Pancreas (tissue), 10 donors: ENCODE data around the gene BTBD8. TPM values are rescaled to one million over a fixed set of nuclear protein-coding genes. Genes with fewer than 3 reads are reported as not detected.
"Not testable (repeated sequence)": the region's sequence is repeated elsewhere in the genome, so short reads cannot be mapped to it uniquely, and the experiment has no call there.

Experiments
- ATAC-seq, 4 donors: fragments of 200-7000 bp; cut with Tn5 transposase; one replicate each; pipeline versions ENCODE4 v1.8.0 to v1.9.1; 2020; ENCODE audit warnings: mild to moderate bottlenecking in 4 of 4, moderate library complexity in 4 of 4
- DNase-seq, 6 donors: peaks; one replicate each; pipeline ENCODE4 v3.0.0-alpha.2; 2020
- FAIRE-seq: peaks from 2 replicates; lab custom pipeline; 2012; peaks lifted over from hg19 to GRCh38; lab: Jason Lieb, UNC
- H3K27ac ChIP-seq, 4 donors: fragments of 200-600 bp; sonication (generic); 1 replicate in 3 of 4; 2 replicates in 1 of 4; pipeline versions ENCODE4 v1.5.0 to v1.8.0; 2020
- H3K27me3 ChIP-seq, 4 donors: fragments of 200-600 bp; one replicate each; pipeline ENCODE4 v1.8.0; 2021
- H3K36me3 ChIP-seq, 3 donors: fragments of 200-600 bp; sonication (generic) in 1 of 3; one replicate each; pipeline versions ENCODE4 v1.5.0 to v1.8.0; 2020 to 2021
- H3K4me1 ChIP-seq, 3 donors: fragments of 200-600 bp; one replicate each; pipeline ENCODE4 v1.8.0; 2021
- H3K4me3 ChIP-seq, 4 donors: fragments of 200-600 bp; sonication (generic) in 2 of 4; one replicate each; pipeline versions ENCODE4 v1.5.0 to v1.8.0; 2020 to 2021
- H3K9me3 ChIP-seq, 4 donors: fragments of 200-600 bp; one replicate each; pipeline ENCODE4 v1.8.0; 2021
- CTCF ChIP-seq, 4 donors: fragments of 200-600 bp; sonication (generic) in 3 of 4; IDR thresholded peaks; one replicate each; pipeline versions ENCODE4 v1.5.0 to v1.8.0; 2021; ENCODE audit warnings: antibody characterized with exemption in 4 of 4
- WGBS, 2 donors: extraction: QIAGEN DNeasy Blood & Tissue Kit; methylation state at CpG; one replicate each; pipeline ENCODE4 v1.1.7; 2013; 5-methylcytosine and 5-hydroxymethylcytosine counted together
- intact Hi-C, 3 donors: fragments of 100-400 bp; cut with DNase I; formaldehyde crosslinking; loops; one replicate each; pipeline versions ENCODE4 v1.11.1 to v1.14.2; 2022
- polyA plus RNA-seq, 2 donors: library from polyadenylated mRNA; stranded (reverse); fragments of 200-250 nt; gene quantifications; one replicate each; pipeline ENCODE4 v1.2.3, GENCODE V29; 2013
- total RNA-seq, 6 donors: library from RNA; stranded (reverse); fragmentation: NEBNext Ultra II Directional in 4 of 6; extraction: Animal tissue kit (Norgen Biotek cat#: 25700) in 4 of 6; gene quantifications; one replicate each; pipeline versions ENCODE4 v1.2.1 to v1.2.4, GENCODE V29; 2021 to 2023
- donor health status: healthy with polysubstance abuse.
- donor health status: DM: no; HTN: no; CAD: no; lungs with moderate emphysema.
- donor health status: DM: no; HTN: no; CAD: no.
- donor health status: control.
- donor health status: control.
- donor health status: Bipolar disorder and iron deficiency.
- donor health status: DM: yes; HTN: yes; CAD: no.
- donor health status: DM: no; HTN: no; CAD: no.
- donor health status: DM: no; HTN: no; CAD: no.
- donor health status: DM: yes; HTN: yes; CAD: no.

The BTBD8 gene
- total and polyA plus RNA-seq, 8 donors = 1.1 to 7.1 (median 2.9) TPM

- ATAC-seq (no peak), DNase-seq (no peak), FAIRE-seq (no peak)
- Histone ChIP-seq H3K27me3 (no peaks in the 10 kb centered on the region), H3K4me3 (no peak overlapping the region), H3K36me3 (no peaks in the 10 kb centered on the region), H3K27ac (no peak overlapping the region), H3K4me1 (no peaks in the 10 kb centered on the region), H3K9me3 (no peaks in the 10 kb centered on the region)
- intact Hi-C loops = no loop called here
- 89 to 94% methylated on average over 5 of the region's 5 CpGs for WGBS, 2 donors
- TF ChIP-seq CTCF (IDR thresholded peaks at IDR 0.05) = no peak
Measured at GRCh38 chr1:92076363-92076762, 3.8 kb upstream of the BTBD8 start.

- ATAC-seq, intact Hi-C loops, H3K27me3 ChIP-seq, H3K4me1 ChIP-seq, H3K4me3 ChIP-seq, H3K36me3 ChIP-seq, H3K9me3 ChIP-seq, FAIRE-seq, DNase-seq, H3K27ac ChIP-seq: not testable (repeated sequence)
- 87 to 94% methylated on average over 8 of the region's 8 CpGs for WGBS, 2 donors
Measured at GRCh38 chr1:92078077-92078476, 2.1 kb upstream of the BTBD8 start.

- intact Hi-C loops = no loop called here
- Histone ChIP-seq H3K36me3 (no peaks in the 10 kb centered on the region), H3K27me3 (no peaks in the 10 kb centered on the region), H3K27ac (peak overlapping the region in 1 of 4 donors; percentile 75), H3K4me1 (no peaks in the 10 kb centered on the region), H3K4me3 (peak overlapping the region in 3 of 4 donors; percentile 54 to 76 (median 67)), H3K9me3 (no peaks in the 10 kb centered on the region)
- no peak for FAIRE-seq
- 94 to 96% methylated on average over 7 of the region's 7 CpGs for WGBS, 2 donors
- TF ChIP-seq CTCF (IDR thresholded peaks at IDR 0.05) = no peak
- ATAC-seq = no peak
- no peak for DNase-seq
Measured at GRCh38 chr1:92079441-92079840, 704 bp upstream of the BTBD8 start.

GRCh38 chr1:92081031-92081430, 886 bp downstream of the BTBD8 start:
- Histone ChIP-seq H3K9me3 (no peaks in the 10 kb centered on the region), H3K4me1 (no peaks in the 10 kb centered on the region), H3K36me3 (no peaks in the 10 kb centered on the region), H3K4me3 (peak overlapping the region; percentile 30 to 76 (median 60)), H3K27ac (peak overlapping the region; percentile 30 to 75 (median 62)), H3K27me3 (no peaks in the 10 kb centered on the region)
- 18 to 19% methylated on average over 4 of the region's 4 CpGs for WGBS, 2 donors
- intact Hi-C loops = no loop called here
- no peak for FAIRE-seq
- no peak for TF ChIP-seq CTCF (IDR thresholded peaks at IDR 0.05)
- no peak for DNase-seq
- ATAC-seq = no peak

- H3K9me3 ChIP-seq = no peaks in the 10 kb centered on the region
- no peak overlapping the region for H3K27ac ChIP-seq
- DNase-seq (no peak), ATAC-seq (no peak), FAIRE-seq (no peak)
- H3K4me1 ChIP-seq = no peaks in the 10 kb centered on the region
- H3K36me3 ChIP-seq = no peaks in the 10 kb centered on the region
- no peaks in the 10 kb centered on the region for H3K27me3 ChIP-seq
- no peak overlapping the region for H3K4me3 ChIP-seq
- TF ChIP-seq CTCF (IDR thresholded peaks at IDR 0.05) = no peak
- intact Hi-C loops = no loop called here
- WGBS, 2 donors = 100% methylated on average over 1 of the region's 1 CpG
Measured at GRCh38 chr1:92084651-92085050, 4.5 kb downstream of the BTBD8 start.
